GM12873 (cell line): ENCODE results near the gene NFIC.

Source experiments
- TF ChIP-seq, protein P1 (sequence below): IDR thresholded peaks from 2 replicates; pipeline ENCODE4 v1.5.1; 2012; ENCODE audit warnings: low read depth, mild to moderate bottlenecking, moderate library complexity, low read length, control low read depth; ENCODE audit not compliant: insufficient read depth; ENCODE audit errors: missing control alignments

Gene NFIC

DNA sequence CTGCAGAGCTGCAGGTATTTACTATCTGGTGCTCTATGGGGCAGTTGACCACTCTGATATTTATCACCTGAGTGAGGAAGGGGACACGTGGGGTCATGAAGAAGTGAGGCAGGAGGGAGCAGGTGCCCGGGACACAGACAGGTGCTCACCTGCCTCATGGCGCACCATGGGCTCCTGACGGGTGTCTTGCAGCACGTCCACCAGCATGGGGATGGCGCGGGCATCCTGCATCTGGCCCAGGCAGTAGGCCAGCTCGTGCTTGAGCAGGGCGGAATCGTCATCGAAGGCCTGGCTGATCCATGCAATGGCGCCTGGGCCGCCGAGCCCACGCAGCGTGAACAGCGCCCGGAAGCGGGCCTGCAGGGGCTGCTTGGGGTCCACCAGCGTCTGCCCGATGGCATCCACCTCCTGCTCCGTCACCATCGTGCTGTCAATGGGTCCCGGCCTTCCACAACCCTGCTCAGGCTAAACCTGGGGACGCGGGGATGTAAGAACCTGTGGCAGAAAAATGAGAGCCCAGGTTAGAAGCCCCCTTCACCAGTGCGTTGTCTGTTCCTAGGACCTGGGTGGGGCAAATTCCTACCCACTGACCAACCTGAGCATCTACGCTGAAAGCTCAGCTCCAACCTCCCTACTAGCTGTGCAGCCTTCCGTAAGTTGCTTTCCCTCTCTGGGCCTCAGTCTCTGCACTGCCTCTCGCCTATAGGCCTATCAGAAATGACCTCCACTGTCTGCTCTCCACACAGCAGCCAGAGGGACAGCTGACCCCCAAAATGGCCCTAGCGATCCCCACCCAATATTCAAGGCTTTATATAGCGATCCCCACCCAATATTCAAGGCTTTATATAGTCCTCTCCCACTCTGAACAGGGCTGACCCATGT is 130.2 kb downstream of the NFIC start:
- TF ChIP-seq, protein P1, sequence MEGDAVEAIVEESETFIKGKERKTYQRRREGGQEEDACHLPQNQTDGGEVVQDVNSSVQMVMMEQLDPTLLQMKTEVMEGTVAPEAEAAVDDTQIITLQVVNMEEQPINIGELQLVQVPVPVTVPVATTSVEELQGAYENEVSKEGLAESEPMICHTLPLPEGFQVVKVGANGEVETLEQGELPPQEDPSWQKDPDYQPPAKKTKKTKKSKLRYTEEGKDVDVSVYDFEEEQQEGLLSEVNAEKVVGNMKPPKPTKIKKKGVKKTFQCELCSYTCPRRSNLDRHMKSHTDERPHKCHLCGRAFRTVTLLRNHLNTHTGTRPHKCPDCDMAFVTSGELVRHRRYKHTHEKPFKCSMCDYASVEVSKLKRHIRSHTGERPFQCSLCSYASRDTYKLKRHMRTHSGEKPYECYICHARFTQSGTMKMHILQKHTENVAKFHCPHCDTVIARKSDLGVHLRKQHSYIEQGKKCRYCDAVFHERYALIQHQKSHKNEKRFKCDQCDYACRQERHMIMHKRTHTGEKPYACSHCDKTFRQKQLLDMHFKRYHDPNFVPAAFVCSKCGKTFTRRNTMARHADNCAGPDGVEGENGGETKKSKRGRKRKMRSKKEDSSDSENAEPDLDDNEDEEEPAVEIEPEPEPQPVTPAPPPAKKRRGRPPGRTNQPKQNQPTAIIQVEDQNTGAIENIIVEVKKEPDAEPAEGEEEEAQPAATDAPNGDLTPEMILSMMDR, result no peak

DNA sequence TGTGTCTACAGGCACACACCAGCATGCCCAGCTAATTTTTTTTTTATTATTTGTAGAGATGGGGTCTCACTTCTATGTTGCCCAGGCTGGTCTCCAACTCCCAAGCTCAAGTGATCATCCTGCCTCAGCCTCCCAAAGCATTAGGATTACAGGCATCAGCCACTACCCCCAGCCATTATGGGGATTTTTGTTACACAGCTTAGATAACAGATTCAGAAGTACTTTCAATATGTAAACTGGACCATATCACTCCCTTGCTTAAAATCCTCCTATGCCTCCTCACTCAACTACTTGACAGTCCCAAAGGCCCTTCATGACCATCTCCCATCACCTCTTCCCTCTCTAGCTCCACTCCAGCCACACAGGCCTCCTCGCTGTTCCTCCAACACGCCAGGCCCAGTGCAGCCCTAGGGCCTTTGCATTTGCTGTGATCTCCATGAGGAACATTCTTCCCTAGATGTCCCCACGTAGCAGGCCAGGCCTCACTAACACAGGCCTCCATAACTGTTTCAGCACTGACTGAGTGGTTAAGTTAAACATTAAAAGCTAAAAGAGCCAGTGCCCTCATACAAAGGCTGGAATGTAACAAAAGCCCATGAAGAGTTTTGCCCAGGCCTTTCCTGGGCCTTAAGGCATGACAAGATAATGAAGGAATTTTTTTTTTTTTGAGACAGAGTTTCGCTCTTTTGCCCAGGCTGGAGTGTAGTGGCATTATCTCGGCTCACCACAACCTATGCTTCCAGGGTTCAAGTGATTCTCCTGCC is 131.6 kb downstream of the NFIC start:
- TF ChIP-seq, protein P1, result no peak

- TF ChIP-seq, protein P1, result no peak
Measured at GRCh38 chr19:3499738-3500428, 133.5 kb downstream of the NFIC start.

GRCh38 chr19:3500429-3501101 is 134.2 kb downstream of the NFIC start, which contains the start of gene DOHH:
DOHH (minus strand) TSS chr19:3500674; CDS start chr19:3496814, 3,860 bp downstream.
- TF ChIP-seq, protein P1, result no peak

- TF ChIP-seq, protein P1, result no peak
Measured at GRCh38 chr19:3501780-3502179, 135.4 kb downstream of the NFIC start.

- TF ChIP-seq, protein P1, result no peak
Measured at GRCh38 chr19:3503036-3503572, 136.7 kb downstream of the NFIC start.
